ENCODE measurements around the gene MRPL10. TPM values are rescaled to one million over a fixed set of nuclear protein-coding genes. Genes with fewer than 3 reads are reported as not detected.

Gene MRPL10
- total RNA-seq, 1 donor from 2014 or later, result 14.0 TPM

DNA sequence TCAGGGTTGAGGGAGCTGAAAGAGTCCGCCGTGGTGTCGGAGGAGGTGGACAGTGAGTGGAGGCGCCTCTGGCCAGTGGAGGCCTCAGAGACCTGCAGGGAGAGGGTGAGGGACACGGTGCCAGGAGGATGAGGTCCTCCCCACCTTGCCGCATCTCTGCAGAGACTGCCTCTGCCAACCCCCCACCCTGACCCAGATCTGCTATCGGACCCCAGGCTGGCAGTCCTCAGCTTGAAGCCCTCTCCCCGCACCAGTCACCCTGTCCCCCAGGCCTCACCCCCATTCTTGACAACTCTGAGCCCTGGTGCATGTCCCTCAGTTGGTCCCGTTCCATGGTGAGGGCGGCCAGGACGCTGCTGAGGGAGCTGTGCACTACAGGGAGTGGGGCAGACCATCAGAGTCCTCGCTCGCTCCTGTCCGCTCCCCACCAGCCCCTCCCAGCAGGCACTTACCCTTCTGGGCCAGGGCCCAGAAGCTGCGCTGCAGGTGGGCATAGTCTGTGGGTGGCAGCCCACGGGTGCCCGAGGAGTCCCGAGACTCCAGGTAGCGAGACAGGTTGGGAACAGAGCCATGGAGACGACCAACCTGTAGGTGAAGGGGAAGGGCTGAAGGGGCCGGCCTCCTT, 15.1 kb downstream of the MRPL10 start:
- H3K36me3 ChIP-seq (ENCODE audit: control insufficient read depth, insufficient read depth, low read length), result peaks cover 18% of the 10 kb centered on the region
- H3K4me3 ChIP-seq (ENCODE audit: low read depth, low read length), result no peak overlapping the region
- FAIRE-seq (no peak), DNase-seq (ENCODE audit: low read depth) (no peak)
- H3K27me3 ChIP-seq (ENCODE audit: control insufficient read depth, insufficient read depth, low read length), result no peaks in the 10 kb centered on the region
- TF ChIP-seq, protein P1, sequence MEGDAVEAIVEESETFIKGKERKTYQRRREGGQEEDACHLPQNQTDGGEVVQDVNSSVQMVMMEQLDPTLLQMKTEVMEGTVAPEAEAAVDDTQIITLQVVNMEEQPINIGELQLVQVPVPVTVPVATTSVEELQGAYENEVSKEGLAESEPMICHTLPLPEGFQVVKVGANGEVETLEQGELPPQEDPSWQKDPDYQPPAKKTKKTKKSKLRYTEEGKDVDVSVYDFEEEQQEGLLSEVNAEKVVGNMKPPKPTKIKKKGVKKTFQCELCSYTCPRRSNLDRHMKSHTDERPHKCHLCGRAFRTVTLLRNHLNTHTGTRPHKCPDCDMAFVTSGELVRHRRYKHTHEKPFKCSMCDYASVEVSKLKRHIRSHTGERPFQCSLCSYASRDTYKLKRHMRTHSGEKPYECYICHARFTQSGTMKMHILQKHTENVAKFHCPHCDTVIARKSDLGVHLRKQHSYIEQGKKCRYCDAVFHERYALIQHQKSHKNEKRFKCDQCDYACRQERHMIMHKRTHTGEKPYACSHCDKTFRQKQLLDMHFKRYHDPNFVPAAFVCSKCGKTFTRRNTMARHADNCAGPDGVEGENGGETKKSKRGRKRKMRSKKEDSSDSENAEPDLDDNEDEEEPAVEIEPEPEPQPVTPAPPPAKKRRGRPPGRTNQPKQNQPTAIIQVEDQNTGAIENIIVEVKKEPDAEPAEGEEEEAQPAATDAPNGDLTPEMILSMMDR (IDR thresholded peaks at IDR 0.05; ENCODE audit: insufficient read depth, low read length, severe bottlenecking), result no peak

DNA sequence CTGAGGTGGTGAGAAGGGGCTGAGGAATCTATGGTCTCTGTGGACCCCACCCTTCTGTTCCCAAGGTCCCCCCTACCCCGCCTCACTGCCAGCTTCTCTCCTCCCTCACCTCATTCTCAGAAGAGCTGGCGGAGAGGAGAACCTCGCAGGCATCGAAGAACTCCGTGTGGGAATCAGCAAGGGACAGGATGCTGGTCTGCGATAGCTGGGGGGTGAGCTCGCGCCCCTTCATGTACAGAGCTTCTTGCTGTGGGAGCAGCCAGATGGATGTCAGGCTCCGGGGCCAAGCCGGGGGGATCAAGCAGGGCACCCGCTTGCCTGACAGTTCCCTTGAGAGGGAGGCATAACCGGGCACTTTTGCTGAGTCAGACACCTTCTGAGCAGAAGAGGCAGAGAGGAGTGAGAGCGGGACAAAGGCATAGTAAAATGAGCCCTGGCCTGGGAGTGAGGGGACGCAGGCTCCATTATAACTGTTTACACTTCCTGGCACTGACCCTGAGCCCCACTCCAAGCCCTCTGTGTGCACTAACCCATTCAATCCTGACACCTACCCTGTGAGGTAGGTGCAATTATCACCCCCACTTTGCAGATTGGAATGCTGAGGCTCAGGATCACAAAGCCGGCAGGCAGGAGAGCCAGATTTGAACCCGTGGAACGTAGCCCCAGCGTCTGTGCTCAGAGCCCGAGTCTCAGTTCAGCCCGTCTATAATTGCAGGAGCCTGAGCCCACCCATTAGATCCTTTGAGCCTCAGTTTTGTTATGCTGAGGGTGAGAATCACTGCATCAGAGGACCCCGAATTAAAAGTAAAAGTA, 16.0 kb downstream of the MRPL10 start:
- H3K36me3 ChIP-seq (ENCODE audit: control insufficient read depth, insufficient read depth, low read length), result peaks cover 18% of the 10 kb centered on the region
- DNase-seq (ENCODE audit: low read depth) (no peak), FAIRE-seq (peak; percentile 43)
- no peak overlapping the region for H3K4me3 ChIP-seq (ENCODE audit: low read depth, low read length)
- TF ChIP-seq, protein P1 (IDR thresholded peaks at IDR 0.05; ENCODE audit: insufficient read depth, low read length, severe bottlenecking), result no peak
- no peaks in the 10 kb centered on the region for H3K27me3 ChIP-seq (ENCODE audit: control insufficient read depth, insufficient read depth, low read length)

DNA sequence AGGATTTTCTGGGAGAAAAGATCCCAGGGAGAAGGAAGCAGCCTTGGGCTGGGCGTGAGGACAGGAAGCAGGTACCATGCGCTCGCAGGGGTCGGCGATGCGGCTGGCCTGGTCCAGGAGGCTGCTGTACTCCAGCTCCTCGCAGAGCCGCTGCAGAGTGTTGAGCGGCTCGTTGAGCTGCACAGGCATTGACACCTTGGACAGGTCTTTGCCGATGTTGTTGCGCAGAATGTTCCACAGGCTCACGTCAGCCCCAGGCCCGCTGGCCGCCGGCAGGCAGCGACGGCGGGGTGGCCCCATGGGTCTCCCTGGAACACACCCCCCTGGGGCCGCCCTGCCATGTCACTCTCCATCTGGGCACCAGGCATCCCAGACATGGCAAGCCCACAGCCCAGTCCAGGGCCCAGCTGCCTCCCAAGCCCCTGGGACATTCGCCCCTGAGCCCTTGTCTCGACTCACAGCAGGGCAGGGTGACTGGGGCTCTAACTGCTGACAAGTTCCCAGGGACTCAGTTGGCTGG, 17.8 kb downstream of the MRPL10 start:
- Histone ChIP-seq H3K4me3 (ENCODE audit: low read depth, low read length) (no peak overlapping the region), H3K27me3 (ENCODE audit: control insufficient read depth, insufficient read depth, low read length) (no peaks in the 10 kb centered on the region), H3K36me3 (ENCODE audit: control insufficient read depth, insufficient read depth, low read length) (peaks cover 15% of the 10 kb centered on the region)
- TF ChIP-seq, protein P1 (IDR thresholded peaks at IDR 0.05; ENCODE audit: insufficient read depth, low read length, severe bottlenecking), result no peak
- no peak for FAIRE-seq
- DNase-seq (ENCODE audit: low read depth), result no peak

DNA sequence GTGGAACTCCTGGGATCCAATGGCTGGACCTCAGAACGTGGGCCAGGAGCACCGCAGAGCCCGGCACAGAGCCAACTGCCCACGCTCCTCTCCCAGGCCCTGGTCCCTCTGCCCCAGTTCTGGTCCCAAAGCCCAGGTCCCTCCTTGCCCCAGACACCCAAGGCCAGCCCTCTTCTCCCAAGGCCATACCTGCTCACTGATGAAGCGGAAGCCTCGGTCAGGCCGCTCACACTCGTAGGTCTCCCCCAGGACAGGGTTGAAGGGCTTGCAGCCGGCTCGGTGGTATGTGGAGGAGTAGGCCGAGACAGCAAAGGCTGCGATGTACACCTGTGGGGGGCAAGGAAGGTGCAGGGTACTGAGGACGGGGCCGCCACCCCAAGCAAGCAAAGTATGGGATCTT, 18.3 kb downstream of the MRPL10 start:
- no peak for FAIRE-seq
- Histone ChIP-seq H3K36me3 (ENCODE audit: control insufficient read depth, insufficient read depth, low read length) (peaks cover 12% of the 10 kb centered on the region), H3K27me3 (ENCODE audit: control insufficient read depth, insufficient read depth, low read length) (no peaks in the 10 kb centered on the region), H3K4me3 (ENCODE audit: low read depth, low read length) (no peak overlapping the region)
- no peak for DNase-seq (ENCODE audit: low read depth)
- TF ChIP-seq, protein P1 (IDR thresholded peaks at IDR 0.05; ENCODE audit: insufficient read depth, low read length, severe bottlenecking), result no peak

DNA sequence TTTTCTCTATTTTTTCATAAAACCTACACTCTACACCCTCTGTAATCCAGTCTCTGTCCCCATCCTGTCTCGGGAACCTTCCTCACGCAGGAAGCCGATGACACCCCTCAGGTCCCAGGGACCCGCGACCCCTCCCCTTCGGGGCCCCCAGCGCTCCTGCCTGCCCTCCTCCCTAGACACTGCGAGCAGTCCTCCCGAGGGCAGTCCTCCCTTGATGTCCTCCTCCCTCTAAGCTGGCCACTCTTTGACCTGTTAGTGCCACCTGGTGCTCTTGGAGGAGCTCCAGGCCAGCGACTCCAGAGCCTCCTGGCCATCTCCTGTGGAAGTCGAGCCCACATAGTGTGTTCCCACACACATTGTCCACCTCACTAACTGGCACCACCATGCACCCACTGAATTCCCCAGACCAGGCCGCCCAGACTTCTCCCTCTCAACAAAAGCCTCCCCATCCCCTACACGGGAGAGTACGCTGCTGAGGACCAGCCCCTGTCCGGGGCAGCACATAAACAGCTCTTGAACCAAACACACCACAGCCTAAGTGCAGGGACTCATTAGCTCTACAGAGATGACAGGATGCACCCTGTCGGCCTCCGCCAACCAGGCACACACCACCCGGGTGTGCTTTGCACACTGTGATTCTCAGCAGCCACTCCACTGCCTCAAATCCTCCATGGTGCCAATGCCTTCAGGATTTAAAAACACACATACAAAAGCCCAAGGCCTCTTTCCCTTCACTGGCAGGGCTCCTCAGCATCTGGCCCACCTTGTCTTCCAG, 19.0 kb downstream of the MRPL10 start:
- TF ChIP-seq, protein P1 (IDR thresholded peaks at IDR 0.05; ENCODE audit: insufficient read depth, low read length, severe bottlenecking), result no peak
- FAIRE-seq, result peak; percentile 13
- Histone ChIP-seq H3K4me3 (ENCODE audit: low read depth, low read length) (no peak overlapping the region), H3K27me3 (ENCODE audit: control insufficient read depth, insufficient read depth, low read length) (no peaks in the 10 kb centered on the region), H3K36me3 (ENCODE audit: control insufficient read depth, insufficient read depth, low read length) (peaks cover 19% of the 10 kb centered on the region)
- no peak for DNase-seq (ENCODE audit: low read depth)
